Kidney (tissue), 14 donors: ENCODE measurements around the gene TMEM273. TPM values are rescaled to one million over a fixed set of nuclear protein-coding genes. Genes with fewer than 3 reads are reported as not detected.

ENCODE experiments used
- DNase-seq, 5 donors: peaks; one replicate each; pipeline ENCODE4 v3.0.0-alpha.2; 2013 to 2020
- FAIRE-seq: peaks from 2 replicates; lab custom pipeline; 2012; peaks lifted over from hg19 to GRCh38; lab: Jason Lieb, UNC
- H3K27ac ChIP-seq, 2 donors: one replicate each; pipeline ENCODE4 v1.7.0; 2013; ENCODE audit warnings: low read depth in 2 of 2, low read length in 2 of 2, inconsistent platforms in 1 of 2
- H3K27me3 ChIP-seq: one replicate; pipeline ENCODE4 v1.7.1; 2013; ENCODE audit warnings: low read length, inconsistent platforms; ENCODE audit not compliant: control insufficient read depth, insufficient read depth
- H3K36me3 ChIP-seq, 3 donors: one replicate each; pipeline versions ENCODE4 v1.7.0 to v1.7.1; 2013; ENCODE audit warnings: low read length in 3 of 3, control low read depth in 1 of 3, inconsistent platforms in 1 of 3; ENCODE audit not compliant: insufficient read depth in 3 of 3, control insufficient read depth in 2 of 3
- H3K4me1 ChIP-seq, 3 donors: one replicate each; pipeline versions ENCODE4 v1.7.0 to v1.7.1; 2013; ENCODE audit warnings: low read length in 3 of 3, inconsistent platforms in 1 of 3, low read depth in 1 of 3; ENCODE audit not compliant: control insufficient read depth in 2 of 3, insufficient read depth in 2 of 3
- H3K4me3 ChIP-seq, 3 donors: one replicate each; pipeline versions ENCODE4 v1.7.0 to v1.8.1; 2013; ENCODE audit warnings: low read length in 3 of 3, control low read depth in 1 of 3, inconsistent platforms in 1 of 3
- H3K9ac ChIP-seq, 3 donors: one replicate each; pipeline versions ENCODE4 v1.7.0 to v1.7.1; 2013; ENCODE audit warnings: low read length in 3 of 3, control low read depth in 1 of 3, inconsistent platforms in 1 of 3
- H3K9me3 ChIP-seq, 3 donors: one replicate each; pipeline versions ENCODE4 v1.7.0 to v1.7.1; 2013; ENCODE audit warnings: low read length in 3 of 3, control low read depth in 1 of 3, inconsistent platforms in 1 of 3; ENCODE audit not compliant: control insufficient read depth in 2 of 3, insufficient read depth in 1 of 3
- CTCF ChIP-seq: IDR thresholded peaks from 3 replicates; pipeline ENCODE4 v1.5.1; 2012; ENCODE audit warnings: mild to moderate bottlenecking, moderate library complexity, borderline replicate concordance; ENCODE audit not compliant: insufficient read depth; ENCODE audit errors: extremely low read depth
- intact Hi-C: fragments of 100-400 bp; cut with DNase I; formaldehyde crosslinking; loops from one replicate; pipeline ENCODE4 v1.11.1; 2022
- polyA plus RNA-seq: library from polyadenylated mRNA; stranded (reverse); fragments of 350-450 nt; fragmentation: Illumina TruSeq; extraction: RNeasy Lipid Tissue Mini Kit (QIAGEN cat#74804); gene quantifications from one replicate; pipeline ENCODE4 v1.2.3, GENCODE V29; 2014; ENCODE audit warnings: low read depth, low replicate concordance; ENCODE audit not compliant: insufficient read depth
- total RNA-seq: library from RNA; stranded (reverse); fragmentation: NEBNext Ultra II Directional; extraction: Animal tissue kit (Norgen Biotek cat#: 25700); gene quantifications from one replicate; pipeline ENCODE4 v1.2.1, GENCODE V29; 2021
- donor health status: control.
- donor health status: control.
- donor health status: control.
- donor health status: control.
- donor health status: control.
- donor health status: DM: yes; HTN: yes; CAD: no.
- donor health status: Normal renal cell carcinoma (clear cell type).

Gene TMEM273
- total and polyA plus RNA-seq, 2 donors from 2014 or later = 3.2 to 16.8 TPM

- DNase-seq (peak in 1 of 5 donors; percentile 10), FAIRE-seq (no peak)
- no peaks in the 10 kb centered on the region for H3K4me1 ChIP-seq
- H3K9ac ChIP-seq = no peak overlapping the region
- H3K27ac ChIP-seq = no peak overlapping the region
- no peak overlapping the region for H3K4me3 ChIP-seq
- intact Hi-C loops = loop anchor here (10.0 kb wide), 1 partner anchor 192 kb away; no protein-coding TSS in a partner anchor
- no peak for TF ChIP-seq CTCF
- no peaks in the 10 kb centered on the region for H3K9me3 ChIP-seq
- H3K36me3 ChIP-seq = no peaks in the 10 kb centered on the region
- H3K27me3 ChIP-seq = no peaks in the 10 kb centered on the region
These were observed 21.4 kb downstream of the TMEM273 start for GRCh38 chr10:49166484-49167400.

GRCh38 chr10:49165821-49166483 lies 22.2 kb downstream of the TMEM273 start:
- no peaks in the 10 kb centered on the region for H3K36me3 ChIP-seq
- no peak for FAIRE-seq
- H3K4me3 ChIP-seq = no peak overlapping the region
- intact Hi-C loops = loop anchor here (10.0 kb wide), 1 partner anchor 191 kb away; no protein-coding TSS in a partner anchor
- peak in 3 of 5 donors; percentile 37 to 51 (median 51) for DNase-seq
- no peaks in the 10 kb centered on the region for H3K27me3 ChIP-seq
- no peaks in the 10 kb centered on the region for H3K9me3 ChIP-seq
- TF ChIP-seq CTCF = no peak
- no peak overlapping the region for H3K27ac ChIP-seq
- no peaks in the 10 kb centered on the region for H3K4me1 ChIP-seq
- no peak overlapping the region for H3K9ac ChIP-seq

- Histone ChIP-seq H3K9ac (no peak overlapping the region), H3K4me1 (no peaks in the 10 kb centered on the region), H3K4me3 (no peak overlapping the region), H3K9me3 (no peaks in the 10 kb centered on the region), H3K27ac (no peak overlapping the region), H3K36me3 (no peaks in the 10 kb centered on the region), H3K27me3 (no peaks in the 10 kb centered on the region)
- FAIRE-seq = no peak
- intact Hi-C loops = loop anchor here (10.0 kb wide), 1 partner anchor 190 kb away; no protein-coding TSS in a partner anchor
- no peak for TF ChIP-seq CTCF
- no peak for DNase-seq
These were observed 22.9 kb downstream of the TMEM273 start for GRCh38 chr10:49165259-49165658.
